ENCODE results near the gene ZAR1.
"Not testable (repeated sequence)": the region's sequence is repeated elsewhere in the genome, so short reads cannot be mapped to it uniquely, and the experiment has no call there.

Gene ZAR1, protein sequence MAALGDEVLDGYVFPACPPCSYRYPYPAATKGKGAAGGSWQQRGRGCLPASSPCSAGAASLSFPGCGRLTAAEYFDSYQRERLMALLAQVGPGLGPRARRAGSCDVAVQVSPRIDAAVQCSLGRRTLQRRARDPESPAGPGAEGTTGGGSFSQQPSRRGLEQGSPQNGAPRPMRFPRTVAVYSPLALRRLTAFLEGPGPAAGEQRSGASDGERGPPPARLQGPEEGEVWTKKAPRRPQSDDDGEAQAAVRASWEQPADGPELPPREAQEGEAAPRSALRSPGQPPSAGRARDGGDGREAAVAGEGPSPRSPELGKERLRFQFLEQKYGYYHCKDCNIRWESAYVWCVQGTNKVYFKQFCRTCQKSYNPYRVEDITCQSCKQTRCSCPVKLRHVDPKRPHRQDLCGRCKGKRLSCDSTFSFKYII

DNA sequence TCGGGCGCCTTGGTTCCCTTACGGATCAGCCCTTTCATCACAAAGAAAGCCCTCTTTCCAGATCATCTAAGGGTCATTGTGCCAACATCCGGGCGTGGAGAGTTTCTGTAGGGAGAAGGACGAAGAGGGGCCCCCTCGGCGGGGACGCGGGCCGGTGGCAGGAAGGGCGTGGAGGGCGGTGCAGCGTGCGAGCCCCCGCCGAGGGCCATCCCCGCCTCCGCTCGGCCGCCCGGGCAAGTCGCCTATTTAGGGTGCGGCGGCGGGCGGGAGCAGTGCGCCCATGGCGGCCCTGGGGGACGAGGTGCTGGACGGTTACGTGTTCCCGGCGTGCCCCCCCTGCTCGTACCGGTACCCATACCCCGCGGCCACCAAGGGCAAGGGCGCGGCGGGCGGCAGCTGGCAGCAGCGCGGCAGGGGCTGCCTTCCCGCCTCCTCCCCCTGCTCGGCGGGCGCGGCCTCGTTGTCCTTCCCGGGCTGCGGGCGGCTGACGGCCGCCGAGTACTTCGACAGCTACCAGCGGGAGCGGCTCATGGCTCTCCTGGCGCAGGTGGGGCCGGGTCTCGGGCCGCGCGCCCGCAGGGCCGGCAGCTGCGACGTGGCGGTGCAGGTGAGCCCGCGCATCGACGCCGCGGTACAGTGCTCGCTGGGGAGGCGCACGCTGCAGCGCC, at the start of gene ZAR1:
Gene ZAR1, plus strand, starts transcription at position 241 of the 668 bp plus-strand sequence. Its CDS starts 40 bp downstream, at position 281.
- no peak for FAIRE-seq
- no peak for DNase-seq (ENCODE audit: low spot score)

DNA sequence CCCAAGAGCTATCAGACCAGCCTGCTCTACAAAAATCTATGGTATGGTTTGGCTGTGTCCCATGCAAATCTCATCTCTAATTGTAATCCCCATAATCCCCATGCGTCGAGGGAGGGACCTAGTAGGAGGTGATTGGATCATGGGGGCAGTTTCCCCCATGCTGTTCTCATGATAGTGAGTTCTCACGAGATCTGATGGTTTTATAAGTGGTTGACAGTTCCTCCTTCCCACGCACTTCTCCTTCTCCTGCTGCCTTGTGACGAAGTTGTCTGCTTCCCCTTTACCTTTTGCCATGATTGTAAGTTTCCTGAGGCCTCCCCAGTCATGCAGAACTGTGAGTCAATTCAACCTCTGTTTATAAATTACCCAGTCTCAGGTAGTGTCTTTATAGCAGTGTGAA, 49.1 kb upstream of the ZAR1 start:
- FAIRE-seq; DNase-seq (ENCODE audit: low spot score): not testable (repeated sequence)

DNA sequence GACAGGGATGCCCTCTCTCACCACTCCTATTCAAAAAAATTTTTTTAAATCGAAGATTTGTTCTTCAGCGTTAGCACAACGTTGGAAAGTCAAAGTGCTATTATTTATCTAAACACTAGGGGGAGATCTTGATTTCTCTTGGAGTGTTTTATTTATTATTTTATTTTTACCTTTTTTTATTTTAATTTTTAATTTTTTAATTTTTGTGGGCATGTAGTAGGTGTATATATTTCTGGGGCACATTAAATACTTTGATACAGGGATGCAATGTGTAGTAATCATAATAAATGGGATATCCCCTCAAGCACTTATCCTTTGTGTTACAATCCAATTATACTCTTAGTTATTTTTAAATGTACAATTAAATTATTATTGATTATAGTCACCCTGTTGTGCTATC, 44.3 kb upstream of the ZAR1 start:
- DNase-seq (ENCODE audit: low spot score) (no peak), FAIRE-seq (no peak)

DNA sequence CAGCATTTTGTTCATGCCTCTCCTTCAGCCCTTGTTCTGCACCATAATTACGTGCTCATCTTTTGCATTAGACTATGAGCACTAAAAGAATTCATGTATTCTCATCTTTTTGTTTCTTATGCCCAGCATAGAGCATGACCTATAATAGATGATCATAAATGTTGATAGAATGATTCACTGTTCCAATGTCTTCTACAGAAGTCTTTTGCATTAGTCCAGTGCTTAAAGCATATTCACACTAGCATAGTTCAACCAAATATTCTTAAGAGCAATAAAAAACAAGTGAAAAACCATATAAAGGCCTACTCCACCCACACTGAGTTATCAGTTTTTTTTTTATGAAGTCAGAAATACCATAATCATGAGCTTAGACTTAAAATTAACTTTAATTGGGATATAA, 43.4 kb upstream of the ZAR1 start:
- DNase-seq (ENCODE audit: low spot score), result no peak

DNA sequence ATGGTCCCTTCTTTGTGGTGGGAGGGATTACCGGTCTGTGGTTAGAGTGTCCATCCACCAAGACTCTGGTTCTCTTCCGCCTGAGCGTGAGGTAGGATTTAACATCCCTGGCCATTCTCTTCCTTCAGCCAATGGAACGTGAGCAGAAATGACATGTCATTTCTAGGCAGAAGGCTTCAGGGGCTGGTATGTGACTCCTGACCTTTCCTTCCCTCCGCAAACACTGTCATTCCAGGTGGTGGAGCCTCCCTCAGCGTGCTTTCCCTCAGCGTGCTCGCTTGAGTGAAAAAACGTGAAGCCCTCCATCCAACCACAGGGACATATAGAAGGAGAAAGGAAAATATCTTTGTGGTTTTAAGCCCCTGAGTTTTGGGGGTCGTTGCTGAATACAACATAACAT, 40.9 kb upstream of the ZAR1 start:
- FAIRE-seq (peak; percentile 30), DNase-seq (ENCODE audit: low spot score) (no peak)

More for the DNA sequence above, 43.4 kb upstream of the ZAR1 start:
- no peak for FAIRE-seq

DNA sequence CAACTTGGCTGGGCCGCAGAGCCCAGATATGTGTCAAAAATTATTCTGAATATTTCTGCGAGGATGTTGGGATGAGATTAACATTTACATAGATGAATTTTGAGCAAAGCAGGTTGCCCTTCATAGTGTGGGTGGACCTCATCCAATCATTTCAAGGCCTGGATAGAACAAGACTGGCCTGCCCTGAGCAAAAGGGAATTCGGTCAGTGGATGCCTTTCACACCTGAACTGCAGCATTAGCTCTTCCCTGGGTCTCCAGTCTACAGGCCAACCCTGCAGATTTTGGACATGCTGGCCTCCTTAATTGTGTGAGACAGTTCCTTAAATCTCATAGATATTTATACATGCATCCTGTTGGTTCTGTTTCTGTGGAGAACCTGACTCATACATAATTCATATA, 39.3 kb upstream of the ZAR1 start:
- FAIRE-seq, result peak; percentile 40
- no peak for DNase-seq (ENCODE audit: low spot score)

DNA sequence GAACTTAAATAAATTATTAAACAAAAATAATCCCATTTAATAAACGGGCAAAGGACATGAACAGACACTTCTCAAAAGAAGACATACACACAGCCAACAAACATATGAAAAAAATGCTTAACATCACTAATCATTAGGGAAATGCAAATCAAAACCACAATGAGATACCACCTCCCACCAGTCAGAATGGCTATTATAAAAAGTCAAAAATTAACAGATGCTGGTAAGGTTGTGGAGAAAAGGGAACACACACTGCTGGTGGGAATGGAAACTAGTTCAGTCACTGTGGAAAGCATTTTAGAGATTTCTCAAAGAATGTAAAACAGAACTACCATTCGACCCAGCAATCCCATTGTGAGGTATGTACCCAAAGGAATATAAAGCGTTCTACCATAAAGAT, 38.4 kb upstream of the ZAR1 start:
- not testable (repeated sequence) for FAIRE-seq; DNase-seq (ENCODE audit: low spot score)

DNA sequence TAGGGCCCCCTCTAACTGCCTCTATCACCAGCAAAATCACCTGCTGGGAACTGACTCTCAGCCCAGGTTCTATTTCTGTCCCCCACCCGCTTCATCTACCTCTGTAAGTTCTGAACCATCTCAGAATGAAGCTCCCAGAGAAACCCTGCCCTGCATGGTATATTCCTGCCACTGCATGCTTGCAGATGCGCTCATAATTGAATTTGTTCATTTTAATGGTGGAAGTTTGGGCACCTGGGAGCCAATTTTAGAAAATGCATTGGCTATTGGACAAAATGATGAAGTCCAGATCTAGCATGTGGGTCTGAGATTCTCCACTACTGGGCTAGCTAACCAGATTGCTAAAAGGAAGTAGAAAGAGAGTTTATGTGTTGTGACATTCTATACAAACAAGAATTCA, 35.5 kb upstream of the ZAR1 start:
- DNase-seq (ENCODE audit: low spot score) (no peak), FAIRE-seq (no peak)

DNA sequence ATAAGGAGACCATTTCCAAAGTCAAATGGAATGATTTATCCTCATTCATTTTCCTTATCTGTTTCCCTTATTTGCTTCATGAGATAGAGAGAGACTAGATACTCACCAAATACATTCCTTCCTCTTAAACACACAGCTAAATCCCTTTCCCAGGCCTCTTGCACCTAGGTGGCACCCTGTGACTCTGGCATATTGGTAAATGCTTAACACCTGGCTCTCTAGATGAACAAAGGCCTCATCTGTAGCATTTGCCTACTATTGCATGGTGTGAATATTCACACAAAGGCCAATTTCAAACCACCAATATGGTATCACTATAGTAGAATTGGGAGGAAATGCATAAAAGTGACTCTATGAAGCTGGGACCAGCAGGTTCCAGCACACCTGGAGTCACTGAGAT, 29.1 kb upstream of the ZAR1 start:
- no peak for FAIRE-seq

DNA sequence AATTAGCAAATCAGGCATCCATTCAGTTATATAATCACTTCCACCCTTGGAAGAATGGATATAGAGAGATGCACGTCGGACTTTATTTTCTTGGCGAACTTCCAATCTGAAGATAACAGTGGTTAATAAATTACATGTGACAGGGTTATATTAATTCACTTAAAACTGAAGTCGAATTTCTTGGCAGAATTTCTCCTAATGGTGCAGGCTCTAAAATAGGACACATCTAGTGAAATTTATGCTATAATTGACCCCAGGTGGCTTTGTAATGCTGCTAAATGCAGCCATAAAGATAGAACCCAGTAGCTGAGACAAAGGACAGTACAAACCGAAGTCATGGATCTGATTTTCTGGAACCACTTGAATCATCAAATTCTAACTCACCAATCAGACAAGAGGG, 27.7 kb upstream of the ZAR1 start:
- DNase-seq (ENCODE audit: low spot score) (no peak), FAIRE-seq (no peak)

More for the DNA sequence above, 29.1 kb upstream of the ZAR1 start:
- DNase-seq (ENCODE audit: low spot score), result no peak

DNA sequence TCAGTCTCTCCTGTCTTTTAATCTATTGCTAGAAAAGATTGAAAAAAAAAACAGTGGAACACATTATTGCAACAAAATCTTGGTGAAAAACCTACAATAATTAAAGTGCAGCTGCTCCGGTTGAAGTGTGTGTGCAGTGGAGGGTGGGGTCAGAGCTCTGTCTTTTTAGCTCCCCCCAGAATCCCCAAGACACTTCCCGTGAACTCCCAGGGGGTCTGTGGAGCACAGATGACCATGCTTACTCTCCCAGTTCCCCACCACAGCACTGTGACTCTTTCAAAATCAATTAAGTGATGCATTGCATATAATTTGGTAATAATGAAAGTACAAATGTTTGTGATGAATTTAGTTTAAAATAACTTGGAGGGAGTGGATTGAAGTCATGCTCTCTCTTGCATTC, 22.6 kb upstream of the ZAR1 start:
- FAIRE-seq (no peak), DNase-seq (ENCODE audit: low spot score) (no peak)

DNA sequence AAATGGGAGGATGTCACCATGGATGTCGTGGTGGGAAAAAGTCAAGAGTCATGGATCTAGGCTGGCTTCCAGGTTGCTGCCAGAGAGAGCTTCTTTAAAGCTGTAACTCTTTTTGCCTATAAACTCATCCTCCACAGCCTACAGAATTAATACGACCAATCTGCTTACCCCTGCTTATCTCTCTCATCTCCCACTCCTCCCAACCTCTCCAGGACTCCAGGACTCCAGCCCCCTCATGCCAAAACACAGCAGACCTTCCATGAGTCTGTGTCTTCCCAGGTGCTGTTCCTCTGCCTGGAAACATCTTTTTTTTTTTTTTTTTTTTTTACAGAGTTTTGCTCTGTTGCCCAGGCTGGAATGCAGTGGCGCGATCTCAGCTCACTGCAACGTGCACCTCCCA, 22.2 kb upstream of the ZAR1 start:
- no peak for FAIRE-seq
- DNase-seq (ENCODE audit: low spot score), result no peak

DNA sequence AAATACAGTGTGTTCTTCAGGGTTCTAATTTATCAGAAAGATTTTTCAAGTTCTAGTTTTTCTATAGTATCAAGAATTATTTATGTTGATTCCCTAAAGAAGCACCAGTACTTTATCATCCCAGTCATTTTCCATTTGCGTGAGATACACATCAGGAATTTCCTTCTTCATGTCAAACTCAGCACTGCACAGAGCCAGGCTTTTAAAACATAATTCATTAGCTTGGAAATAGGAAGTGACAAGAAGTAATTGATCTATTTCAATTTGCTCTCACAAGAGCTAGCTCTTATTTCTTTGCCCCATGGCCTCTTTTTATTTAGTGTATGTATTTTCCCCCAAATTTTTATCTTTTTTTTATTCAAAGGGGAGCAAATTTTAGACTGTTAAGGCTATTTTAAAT, 19.9 kb upstream of the ZAR1 start:
- no peak for FAIRE-seq

DNA sequence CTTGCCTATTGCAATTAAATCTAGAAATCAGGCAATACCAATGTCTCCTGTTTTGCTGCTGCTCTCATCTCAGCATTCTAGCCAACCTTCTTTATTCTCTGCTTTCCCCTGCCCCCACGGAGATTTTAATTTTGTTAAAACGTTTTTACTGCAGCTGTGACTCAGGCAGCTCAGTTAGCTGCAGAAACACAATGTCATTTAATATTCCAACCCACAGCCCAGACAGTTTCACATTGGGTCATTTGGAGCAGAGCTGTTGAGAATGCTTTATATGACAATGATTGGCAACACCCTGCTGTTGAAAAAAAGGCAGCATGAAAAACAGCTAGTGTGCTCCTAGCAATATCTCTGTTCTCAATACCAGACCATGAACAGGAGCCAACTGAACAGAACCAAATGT, 19.5 kb upstream of the ZAR1 start:
- no peak for FAIRE-seq

More for the DNA sequence above, 19.9 kb upstream of the ZAR1 start:
- DNase-seq (ENCODE audit: low spot score), result no peak

DNA sequence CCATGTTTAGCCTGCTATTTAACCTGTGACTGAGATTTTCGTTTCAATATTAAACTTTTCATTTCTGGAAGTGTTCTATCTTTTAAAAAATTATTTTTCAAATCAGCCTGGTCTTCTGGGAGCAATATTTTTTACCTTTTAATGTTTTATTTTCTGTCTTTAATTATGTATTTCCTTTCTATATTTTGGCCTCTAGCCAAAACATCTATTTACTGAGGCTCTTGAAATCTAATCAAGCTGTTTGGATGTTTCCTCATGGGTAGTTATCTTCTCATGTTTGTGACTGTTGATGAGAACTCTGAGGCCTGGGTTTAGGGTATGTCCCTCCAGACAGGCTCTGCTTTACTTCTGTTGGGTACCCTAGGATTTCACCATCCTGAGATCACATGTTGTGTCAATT, 17.3 kb upstream of the ZAR1 start:
- no peak for DNase-seq (ENCODE audit: low spot score)
- no peak for FAIRE-seq

More for the DNA sequence above, 19.5 kb upstream of the ZAR1 start:
- DNase-seq (ENCODE audit: low spot score), result no peak

DNA sequence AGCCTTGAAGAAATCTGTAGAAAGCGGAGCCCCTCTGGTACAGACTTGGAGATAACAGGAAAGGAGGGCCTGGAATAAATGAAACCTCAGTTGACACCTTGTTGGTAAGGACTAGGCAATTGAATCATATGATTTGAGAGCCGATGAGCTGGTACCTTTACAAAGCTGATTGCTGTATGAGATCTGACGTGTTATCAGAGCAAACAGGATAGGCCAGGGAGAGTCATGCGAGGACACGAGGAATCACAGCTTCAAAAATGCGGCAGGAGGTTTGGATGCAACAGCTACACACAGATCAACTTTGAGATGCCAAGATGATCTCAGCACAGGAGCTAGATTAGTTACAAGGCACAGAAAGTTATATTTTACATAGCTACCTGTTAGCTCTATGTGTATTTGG, 14.3 kb upstream of the ZAR1 start:
- FAIRE-seq, result no peak
- DNase-seq (ENCODE audit: low spot score), result no peak

DNA sequence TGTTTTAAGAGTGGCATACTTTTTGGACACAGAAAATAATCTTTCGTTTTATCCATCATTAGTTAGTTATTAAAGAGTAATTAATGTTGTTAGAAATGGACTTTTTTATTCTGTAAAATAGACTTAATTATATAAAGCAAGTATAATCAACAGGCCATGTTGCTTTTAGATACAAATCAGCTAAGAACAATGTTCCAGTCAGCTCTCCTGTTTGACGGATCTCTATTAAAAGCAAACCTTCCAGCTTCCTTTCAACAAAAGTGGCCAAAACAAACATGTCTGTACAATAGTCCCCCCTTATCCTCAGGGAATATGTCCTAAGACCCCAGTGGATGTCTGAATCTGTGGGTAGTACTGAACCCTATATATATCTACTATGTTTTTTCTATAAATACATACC, 11.8 kb upstream of the ZAR1 start:
- DNase-seq (ENCODE audit: low spot score), result no peak
- no peak for FAIRE-seq

DNA sequence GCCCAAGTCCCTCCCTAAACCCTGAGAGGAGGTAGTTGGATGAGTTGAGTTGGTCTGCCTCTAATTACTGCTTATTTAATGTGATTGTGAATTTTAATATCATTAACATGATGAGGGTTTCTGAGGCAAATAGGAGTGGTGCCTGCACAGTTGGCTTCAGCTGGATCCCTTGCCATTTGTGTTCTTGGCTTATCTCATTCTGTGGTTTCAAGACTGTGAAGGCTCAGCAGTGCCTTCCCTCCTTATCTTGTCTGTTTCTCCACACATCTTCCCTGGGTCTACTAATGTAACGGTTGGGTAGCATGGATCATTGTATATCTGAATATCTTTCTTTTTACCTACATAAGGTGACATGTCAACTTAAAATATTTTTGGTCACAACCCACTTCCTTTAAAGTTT, 8.5 kb upstream of the ZAR1 start:
- no peak for FAIRE-seq
- DNase-seq (ENCODE audit: low spot score), result no peak

DNA sequence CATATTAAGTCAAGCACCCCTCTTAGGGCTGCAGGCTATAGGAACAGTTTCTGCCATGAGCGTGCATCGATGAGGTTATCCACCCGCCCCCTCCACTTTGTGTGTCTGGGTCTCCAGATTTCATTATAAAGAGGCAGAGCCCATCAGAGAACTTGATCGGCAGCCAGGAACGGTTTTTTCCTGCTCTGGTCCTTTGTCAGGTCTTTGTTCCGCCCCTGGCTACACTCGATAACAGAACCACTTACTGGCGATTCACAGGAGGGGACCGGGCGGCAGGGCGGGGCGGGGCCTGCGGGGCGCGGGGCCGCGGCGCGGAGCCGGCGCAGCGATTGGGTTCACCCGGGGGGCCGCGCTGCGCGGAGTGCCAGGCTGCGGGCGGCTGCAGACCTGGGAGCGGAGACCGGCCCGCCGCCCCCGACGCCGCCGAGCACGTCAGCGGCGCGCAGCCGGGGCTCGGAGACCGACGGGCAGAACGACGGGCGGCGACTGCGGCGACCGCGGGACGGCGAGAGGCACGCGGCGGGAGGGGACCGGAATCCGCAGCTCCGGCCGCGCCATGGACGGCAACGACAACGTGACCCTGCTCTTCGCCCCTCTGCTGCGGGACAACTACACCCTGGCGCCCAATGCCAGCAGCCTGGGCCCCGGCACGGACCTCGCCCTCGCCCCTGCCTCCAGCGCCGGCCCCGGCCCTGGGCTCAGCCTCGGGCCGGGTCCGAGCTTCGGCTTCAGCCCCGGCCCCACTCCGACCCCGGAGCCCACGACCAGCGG, 6.9 kb upstream of the ZAR1 start, which contains the start of gene SLC10A4:
Gene SLC10A4, plus strand, starts transcription at position 338 of the 771 bp plus-strand sequence. Its CDS starts 219 bp downstream, at position 557.
- FAIRE-seq (no peak), DNase-seq (ENCODE audit: low spot score) (peak; percentile 52)

DNA sequence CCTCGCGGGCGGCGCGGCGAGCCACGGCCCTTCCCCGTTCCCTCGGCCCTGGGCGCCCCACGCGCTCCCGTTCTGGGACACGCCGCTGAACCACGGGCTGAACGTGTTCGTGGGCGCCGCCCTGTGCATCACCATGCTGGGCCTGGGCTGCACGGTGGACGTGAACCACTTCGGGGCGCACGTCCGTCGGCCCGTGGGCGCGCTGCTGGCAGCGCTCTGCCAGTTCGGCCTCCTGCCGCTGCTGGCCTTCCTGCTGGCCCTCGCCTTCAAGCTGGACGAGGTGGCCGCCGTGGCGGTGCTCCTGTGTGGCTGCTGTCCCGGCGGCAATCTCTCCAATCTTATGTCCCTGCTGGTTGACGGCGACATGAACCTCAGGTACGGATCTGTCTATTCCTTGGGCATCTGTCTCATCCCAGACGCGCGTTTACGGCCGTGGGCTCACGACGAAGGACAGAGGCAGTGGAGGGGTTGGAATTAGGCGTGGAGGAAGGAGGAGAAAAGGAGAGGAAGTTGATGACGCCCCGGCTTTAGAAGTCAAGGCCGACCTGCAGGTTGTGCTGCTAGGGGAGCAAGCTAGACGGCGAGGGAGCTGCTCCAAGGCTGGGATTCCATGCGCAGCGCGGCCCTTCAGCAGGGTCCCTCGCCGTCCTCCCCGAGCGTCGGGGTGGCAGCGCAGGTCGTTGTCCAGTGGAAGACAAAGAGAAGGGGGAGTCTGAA, 6.1 kb upstream of the ZAR1 start:
- FAIRE-seq, result peak; percentile 35

DNA sequence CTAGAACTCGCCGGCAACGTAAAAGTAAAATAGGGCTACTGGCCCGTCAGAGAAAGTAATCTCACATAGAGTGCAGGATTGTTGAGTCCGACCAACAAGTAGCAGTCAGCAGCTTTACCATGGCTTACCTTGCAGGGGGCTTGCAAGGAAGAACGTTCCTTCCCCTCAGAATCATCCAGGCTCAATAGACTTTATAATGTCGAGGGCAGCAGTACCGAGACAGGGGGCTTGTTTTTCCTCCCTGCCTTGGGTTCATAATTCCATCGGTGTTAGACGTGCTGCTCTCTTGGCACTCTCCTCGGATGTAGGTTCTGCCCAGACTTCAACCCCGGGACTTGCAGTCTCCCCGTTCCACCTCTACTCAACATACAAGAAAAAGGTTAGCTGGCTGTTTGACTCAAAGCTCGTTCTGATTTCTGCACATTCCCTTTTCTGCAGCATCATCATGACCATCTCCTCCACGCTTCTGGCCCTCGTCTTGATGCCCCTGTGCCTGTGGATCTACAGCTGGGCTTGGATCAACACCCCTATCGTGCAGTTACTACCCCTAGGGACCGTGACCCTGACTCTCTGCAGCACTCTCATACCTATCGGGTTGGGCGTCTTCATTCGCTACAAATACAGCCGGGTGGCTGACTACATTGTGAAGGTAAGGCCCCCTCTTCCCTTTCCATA, 5.4 kb upstream of the ZAR1 start:
- FAIRE-seq, result no peak
- DNase-seq (ENCODE audit: low spot score), result no peak

More for the DNA sequence above, 6.1 kb upstream of the ZAR1 start:
- no peak for DNase-seq (ENCODE audit: low spot score)
